HL-60 (cell line): ENCODE results near the gene C6orf132.

Experiments used
- DNase-seq, 2 experiments: peaks; one replicate each; pipeline ENCODE4 v3.0.0-alpha.2; 2010 to 2020; ENCODE audit warnings: low read depth in 1 of 2, low spot score in 1 of 2
- H3K27ac ChIP-seq: fragments of 250-450 bp; sonication (Bioruptor Pico); replicated peaks from 2 replicates; pipeline ENCODE4 v1.5.1; 2020; ENCODE audit warnings: mild to moderate bottlenecking, moderate library complexity
- H3K27me3 ChIP-seq: fragments of 250-450 bp; sonication (Bioruptor Pico); 2 replicates; pipeline ENCODE4 v1.5.1; 2021; ENCODE audit warnings: mild to moderate bottlenecking, moderate library complexity; ENCODE audit not compliant: insufficient read depth, poor library complexity, severe bottlenecking
- H3K4me3 ChIP-seq: replicated peaks from 2 replicates; pipeline ENCODE4 v1.5.1; 2011; ENCODE audit warnings: mild to moderate bottlenecking, control low read depth, low read length; ENCODE audit not compliant: insufficient read depth
- GABPA ChIP-seq: IDR thresholded peaks from 2 replicates; pipeline ENCODE4 v1.6.1; 2012; ENCODE audit warnings: low read depth
- POLR2AphosphoS5 ChIP-seq: IDR thresholded peaks from 2 replicates; pipeline ENCODE4 v1.6.1; 2012; ENCODE audit warnings: low read depth
- REST ChIP-seq: IDR thresholded peaks from 2 replicates; pipeline ENCODE4 v1.6.1; 2012; ENCODE audit warnings: low read depth; ENCODE audit not compliant: insufficient replicate concordance
- SPI1 ChIP-seq: IDR thresholded peaks from 2 replicates; pipeline ENCODE4 v1.6.1; 2012; ENCODE audit warnings: low read depth, mild to moderate bottlenecking, borderline replicate concordance
- TF ChIP-seq, protein P1 (sequence below): IDR thresholded peaks from one replicate; pipeline ENCODE4 v1.5.1; 2011; ENCODE audit warnings: low read length, control low read depth, inconsistent platforms; ENCODE audit not compliant: insufficient read depth

The C6orf132 gene

GRCh38 chr6:42179945-42180313 is 37.5 kb upstream of the C6orf132 start:
- H3K27ac ChIP-seq = no peak overlapping the region
- H3K4me3 ChIP-seq = no peak overlapping the region
- DNase-seq = no peak
- H3K27me3 ChIP-seq = no peaks in the 10 kb centered on the region
- TF ChIP-seq GABPA (no peak), SPI1 (no peak), REST (no peak), POLR2AphosphoS5 (no peak)
- TF ChIP-seq, protein P1, sequence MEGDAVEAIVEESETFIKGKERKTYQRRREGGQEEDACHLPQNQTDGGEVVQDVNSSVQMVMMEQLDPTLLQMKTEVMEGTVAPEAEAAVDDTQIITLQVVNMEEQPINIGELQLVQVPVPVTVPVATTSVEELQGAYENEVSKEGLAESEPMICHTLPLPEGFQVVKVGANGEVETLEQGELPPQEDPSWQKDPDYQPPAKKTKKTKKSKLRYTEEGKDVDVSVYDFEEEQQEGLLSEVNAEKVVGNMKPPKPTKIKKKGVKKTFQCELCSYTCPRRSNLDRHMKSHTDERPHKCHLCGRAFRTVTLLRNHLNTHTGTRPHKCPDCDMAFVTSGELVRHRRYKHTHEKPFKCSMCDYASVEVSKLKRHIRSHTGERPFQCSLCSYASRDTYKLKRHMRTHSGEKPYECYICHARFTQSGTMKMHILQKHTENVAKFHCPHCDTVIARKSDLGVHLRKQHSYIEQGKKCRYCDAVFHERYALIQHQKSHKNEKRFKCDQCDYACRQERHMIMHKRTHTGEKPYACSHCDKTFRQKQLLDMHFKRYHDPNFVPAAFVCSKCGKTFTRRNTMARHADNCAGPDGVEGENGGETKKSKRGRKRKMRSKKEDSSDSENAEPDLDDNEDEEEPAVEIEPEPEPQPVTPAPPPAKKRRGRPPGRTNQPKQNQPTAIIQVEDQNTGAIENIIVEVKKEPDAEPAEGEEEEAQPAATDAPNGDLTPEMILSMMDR = no peak

- H3K27ac ChIP-seq = no peak overlapping the region
- no peaks in the 10 kb centered on the region for H3K27me3 ChIP-seq
- TF ChIP-seq POLR2AphosphoS5 (no peak), SPI1 (no peak), REST (no peak), GABPA (no peak)
- no peak for DNase-seq
- H3K4me3 ChIP-seq = no peak overlapping the region
These were observed 37.0 kb upstream of the C6orf132 start for GRCh38 chr6:42179261-42179944.

DNA sequence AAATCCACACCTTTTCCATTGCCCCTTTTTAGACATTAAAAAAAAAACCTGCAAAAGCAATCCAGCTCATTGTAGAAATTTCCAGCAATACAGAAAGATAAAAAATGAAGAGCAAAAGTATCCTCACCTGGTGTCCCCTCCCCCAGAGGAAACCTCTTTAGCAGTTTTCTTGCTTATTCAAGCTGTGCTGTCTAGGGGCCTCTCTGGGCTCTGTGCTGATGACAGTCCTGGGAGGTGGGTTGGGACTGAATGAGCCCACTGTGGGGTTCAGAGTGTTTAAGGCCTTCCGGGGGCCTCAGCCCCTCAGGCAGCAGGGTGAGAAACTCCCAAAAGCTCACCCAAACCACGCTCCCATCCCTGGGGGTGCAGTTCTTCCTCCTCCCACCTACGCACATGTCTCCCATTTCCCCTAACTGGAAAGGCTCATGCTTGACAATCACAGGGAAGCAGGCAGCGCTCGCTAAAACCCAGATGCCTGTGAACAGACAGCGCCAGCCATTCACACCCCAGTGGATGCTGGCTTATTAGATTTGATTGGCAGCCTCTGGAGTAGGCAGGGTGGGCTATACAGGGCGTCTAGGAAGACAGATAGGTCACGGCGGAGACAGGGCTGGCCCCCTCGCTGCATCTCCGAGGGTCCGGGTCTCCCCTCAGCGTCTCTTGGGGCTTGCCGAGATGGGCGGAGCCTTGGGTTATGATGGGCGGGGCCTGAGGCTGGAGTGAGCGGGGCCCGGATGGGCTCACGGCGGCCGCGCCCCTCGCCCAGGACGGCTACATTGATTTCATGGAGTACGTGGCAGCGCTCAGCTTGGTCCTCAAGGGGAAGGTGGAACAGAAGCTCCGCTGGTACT is 35.3 kb upstream of the C6orf132 start:
- no peak for DNase-seq
- H3K27me3 ChIP-seq = no peaks in the 10 kb centered on the region
- TF ChIP-seq GABPA = no peak
- TF ChIP-seq POLR2AphosphoS5 = no peak
- TF ChIP-seq SPI1 = no peak
- TF ChIP-seq, protein P1 = no peak
- TF ChIP-seq REST = no peak
- H3K27ac ChIP-seq = no peak overlapping the region
- no peak overlapping the region for H3K4me3 ChIP-seq
